Spleen (tissue), 7 donors: Measurements from ENCODE around the gene FGD4.

Experiments used
- POLR2A ChIP-seq, 3 donors: fragments of 450-650 bp; IDR thresholded peaks; one replicate each; pipeline ENCODE4 v1.5.1; 2017; ENCODE audit warnings: antibody characterized with exemption in 3 of 3, mild to moderate bottlenecking in 1 of 3
- POLR2AphosphoS5 ChIP-seq, 3 donors: sonication (generic); formaldehyde crosslinking; IDR thresholded peaks; one replicate each; pipeline ENCODE4 v1.5.1; 2017; ENCODE audit warnings: antibody characterized with exemption in 3 of 3
- TF ChIP-seq, protein P1 (sequence below), 11 experiments: fragments of 200-600 bp in 7 of 11; fragments of 450-650 bp in 4 of 11; sonication (generic) in 4 of 11; IDR thresholded peaks in 8 of 11; conservative IDR thresholded peaks in 3 of 11; 1 replicate in 7 of 11; 2 replicates in 4 of 11; pipeline versions ENCODE4 v1.4.0 to v1.8.0; 2016 to 2021; ENCODE audit warnings: antibody characterized with exemption in 11 of 11, inconsistent platforms in 4 of 11, mild to moderate bottlenecking in 1 of 11
- donor health status: DM: no; HTN: no; CAD: no; lungs with moderate emphysema.
- donor health status: DM: no; HTN: no; CAD: no.
- donor health status: DM: no; HTN: no; CAD: no.

- TF ChIP-seq, protein P1, sequence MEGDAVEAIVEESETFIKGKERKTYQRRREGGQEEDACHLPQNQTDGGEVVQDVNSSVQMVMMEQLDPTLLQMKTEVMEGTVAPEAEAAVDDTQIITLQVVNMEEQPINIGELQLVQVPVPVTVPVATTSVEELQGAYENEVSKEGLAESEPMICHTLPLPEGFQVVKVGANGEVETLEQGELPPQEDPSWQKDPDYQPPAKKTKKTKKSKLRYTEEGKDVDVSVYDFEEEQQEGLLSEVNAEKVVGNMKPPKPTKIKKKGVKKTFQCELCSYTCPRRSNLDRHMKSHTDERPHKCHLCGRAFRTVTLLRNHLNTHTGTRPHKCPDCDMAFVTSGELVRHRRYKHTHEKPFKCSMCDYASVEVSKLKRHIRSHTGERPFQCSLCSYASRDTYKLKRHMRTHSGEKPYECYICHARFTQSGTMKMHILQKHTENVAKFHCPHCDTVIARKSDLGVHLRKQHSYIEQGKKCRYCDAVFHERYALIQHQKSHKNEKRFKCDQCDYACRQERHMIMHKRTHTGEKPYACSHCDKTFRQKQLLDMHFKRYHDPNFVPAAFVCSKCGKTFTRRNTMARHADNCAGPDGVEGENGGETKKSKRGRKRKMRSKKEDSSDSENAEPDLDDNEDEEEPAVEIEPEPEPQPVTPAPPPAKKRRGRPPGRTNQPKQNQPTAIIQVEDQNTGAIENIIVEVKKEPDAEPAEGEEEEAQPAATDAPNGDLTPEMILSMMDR (IDR thresholded peaks at IDR 0.05 in 8 of 11, conservative IDR thresholded peaks at IDR 0.05 in 3 of 11): no peak
- TF ChIP-seq POLR2AphosphoS5 (IDR thresholded peaks at IDR 0.05) (no peak), POLR2A (IDR thresholded peaks at IDR 0.05) (no peak)
Observed at GRCh38 chr12:32612658-32613614, 213.6 kb downstream of the FGD4 start.
